ENCODE results near the gene EPB41L5.
"Not testable (repeated sequence)": the region's sequence is repeated elsewhere in the genome, so short reads cannot be mapped to it uniquely, and the experiment has no call there.

The EPB41L5 gene

DNA sequence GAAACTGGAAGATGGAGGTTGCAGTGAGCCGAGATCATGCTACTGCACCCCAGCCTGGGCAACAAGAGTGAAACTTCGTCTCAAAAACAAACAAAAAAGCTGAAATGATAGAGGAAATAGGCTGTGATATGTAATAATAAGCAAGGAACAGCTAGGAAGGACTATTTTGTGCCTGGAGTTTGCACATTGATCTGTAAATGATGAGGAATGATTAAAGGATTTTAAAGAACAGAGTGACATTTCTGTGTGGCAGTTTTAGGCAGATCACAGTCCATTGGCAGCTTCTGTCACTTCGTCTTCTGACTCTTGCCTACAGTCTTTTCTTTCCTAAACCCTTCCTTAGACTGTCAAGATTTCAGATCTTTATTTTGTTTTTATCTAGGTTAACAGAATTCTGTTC is 19.4 kb downstream of the EPB41L5 start:
- DNase-seq: no peak

GRCh38 chr2:120034027-120034426 is 21.1 kb downstream of the EPB41L5 start:
- no peak for DNase-seq

DNA sequence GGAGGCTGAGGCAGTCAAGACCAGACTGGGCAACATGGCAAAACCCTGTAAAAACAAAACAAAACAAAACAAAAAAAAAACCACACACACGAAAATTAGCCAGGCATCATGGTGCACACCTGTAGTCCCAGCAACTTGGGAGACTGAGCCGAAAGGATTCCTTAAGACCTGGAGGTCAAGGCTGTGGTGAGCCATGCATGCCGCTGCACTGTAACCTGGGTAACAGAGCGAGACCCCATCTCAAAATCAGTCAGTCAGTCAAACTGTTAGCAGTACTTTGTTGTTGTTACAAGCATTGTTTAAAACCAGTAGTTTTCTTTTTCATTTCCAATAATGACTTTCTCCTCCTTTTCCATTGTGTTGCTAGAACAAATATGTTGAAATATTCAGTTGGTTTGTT is 21.7 kb downstream of the EPB41L5 start:
- DNase-seq: no peak

DNA sequence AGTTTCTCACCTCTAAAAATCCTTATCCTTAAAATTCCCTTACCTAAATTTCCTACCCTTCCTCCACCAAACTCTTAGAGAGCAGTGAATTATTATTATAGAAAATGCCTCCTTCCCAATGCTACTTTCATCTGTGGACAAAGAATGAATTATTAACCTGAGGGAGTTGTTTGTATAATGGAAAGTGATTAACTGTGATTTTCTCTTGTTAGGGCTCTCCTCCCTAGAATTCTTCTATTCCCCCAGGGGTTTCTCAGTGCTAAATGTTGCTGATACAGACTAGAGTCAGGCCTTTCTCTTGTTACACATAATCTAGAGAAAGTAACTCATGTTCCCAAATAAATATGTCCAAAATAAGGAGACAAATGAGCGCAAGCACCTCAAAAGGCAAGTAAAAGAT is 23.3 kb downstream of the EPB41L5 start:
- no peak for DNase-seq

- no peak for DNase-seq
Observed at GRCh38 chr2:120037995-120038541, 25.2 kb downstream of the EPB41L5 start.

GRCh38 chr2:120042359-120042758 is 29.5 kb downstream of the EPB41L5 start:
- DNase-seq: no peak

DNA sequence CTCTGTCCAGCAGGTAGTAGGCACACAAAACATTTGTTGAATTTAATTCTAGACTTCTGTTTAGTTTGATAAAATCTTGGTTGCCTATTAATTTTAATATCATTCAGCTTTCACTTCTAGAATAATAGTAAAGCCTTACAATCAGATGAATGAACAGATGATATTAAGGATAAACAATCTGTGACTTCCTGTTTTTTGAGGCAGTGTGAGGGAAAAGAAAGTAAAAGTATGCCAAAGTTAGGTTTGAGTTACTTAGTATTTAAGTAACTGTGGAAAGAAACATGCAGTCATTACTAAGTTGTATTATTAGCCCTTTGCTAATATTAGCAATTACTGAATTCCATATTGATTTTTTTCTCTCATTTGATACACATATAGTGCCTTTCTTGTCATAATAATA is 31.5 kb downstream of the EPB41L5 start:
- no peak for DNase-seq

DNA sequence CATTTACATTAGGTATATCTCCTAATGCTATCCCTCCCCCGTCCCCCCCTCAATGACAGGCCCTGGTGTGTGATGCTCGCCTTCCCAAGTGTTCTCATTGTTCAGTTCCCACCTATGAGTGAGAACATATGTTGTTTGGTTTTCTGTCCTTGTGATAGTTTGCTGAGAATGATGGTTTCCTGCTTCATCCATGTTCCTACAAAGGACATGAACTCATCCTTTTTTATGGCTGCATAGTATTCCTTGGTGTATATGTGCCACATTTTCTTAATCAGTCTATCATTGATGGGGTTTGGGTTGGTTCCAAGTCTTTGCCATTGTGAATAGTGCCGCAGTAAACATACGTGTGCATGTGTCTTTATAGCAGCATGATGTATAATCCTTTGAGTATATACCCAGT is 32.9 kb downstream of the EPB41L5 start:
- not testable (repeated sequence) for DNase-seq

DNA sequence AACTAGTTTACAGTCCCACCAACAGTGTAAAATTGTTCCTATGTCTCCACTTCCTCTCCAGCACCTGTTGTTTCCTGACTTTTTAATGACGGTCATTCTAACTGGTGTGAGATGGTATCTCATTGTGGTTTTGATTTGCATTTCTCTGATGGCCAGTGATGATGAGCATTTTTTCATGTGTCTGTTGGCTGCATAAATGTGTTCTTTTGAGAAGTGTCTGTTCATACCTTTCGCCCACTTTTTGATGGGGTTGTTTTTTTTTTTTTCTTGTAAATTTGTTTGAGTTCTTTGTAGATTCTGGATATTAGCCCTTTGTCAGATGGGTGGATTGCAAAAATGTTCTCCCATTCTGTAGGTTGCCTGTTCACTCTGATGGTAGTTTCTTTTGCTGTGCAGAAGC is 33.4 kb downstream of the EPB41L5 start:
- DNase-seq: not testable (repeated sequence)

GRCh38 chr2:120052597-120052996 is 39.7 kb downstream of the EPB41L5 start:
- no peak for DNase-seq

DNA sequence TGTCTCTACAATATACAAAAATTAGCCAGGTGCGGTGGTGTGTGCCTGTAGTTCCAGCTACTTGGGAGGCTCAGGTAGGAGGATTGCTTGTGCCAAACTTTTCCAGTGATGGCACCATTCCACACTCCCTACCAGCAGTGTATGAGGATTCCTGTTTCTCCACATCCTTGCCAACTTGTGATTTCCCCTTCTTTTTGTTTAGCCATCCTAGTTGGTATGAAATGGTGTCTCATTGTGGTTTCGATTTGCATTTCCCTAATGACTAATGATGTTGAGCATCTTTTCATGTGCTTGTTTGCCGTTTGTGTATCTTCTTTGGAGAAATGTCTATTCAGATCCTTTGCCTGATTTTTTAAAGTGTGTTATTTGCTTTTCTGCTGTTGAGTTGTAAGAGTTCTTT is 41.0 kb downstream of the EPB41L5 start:
- DNase-seq: no peak

DNA sequence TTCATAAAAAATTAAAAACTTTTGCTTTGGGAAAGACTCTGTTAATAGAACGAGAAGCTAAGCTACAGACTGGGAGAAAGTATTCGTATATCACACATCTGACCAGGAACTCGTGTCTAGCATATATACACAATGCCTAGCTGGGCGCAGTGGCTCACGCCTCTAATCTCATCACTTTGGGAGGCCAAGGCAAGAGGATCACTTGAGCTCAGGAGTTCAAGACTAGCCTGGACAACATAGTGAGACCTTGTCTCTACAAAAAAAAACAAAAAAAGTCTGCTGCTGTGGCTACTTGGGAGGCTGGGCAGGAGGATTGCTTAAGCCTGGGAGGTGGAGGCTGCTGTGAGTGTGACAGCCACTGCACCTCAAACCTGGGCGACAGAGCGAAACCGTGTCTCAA is 46.6 kb downstream of the EPB41L5 start:
- no peak for DNase-seq

DNA sequence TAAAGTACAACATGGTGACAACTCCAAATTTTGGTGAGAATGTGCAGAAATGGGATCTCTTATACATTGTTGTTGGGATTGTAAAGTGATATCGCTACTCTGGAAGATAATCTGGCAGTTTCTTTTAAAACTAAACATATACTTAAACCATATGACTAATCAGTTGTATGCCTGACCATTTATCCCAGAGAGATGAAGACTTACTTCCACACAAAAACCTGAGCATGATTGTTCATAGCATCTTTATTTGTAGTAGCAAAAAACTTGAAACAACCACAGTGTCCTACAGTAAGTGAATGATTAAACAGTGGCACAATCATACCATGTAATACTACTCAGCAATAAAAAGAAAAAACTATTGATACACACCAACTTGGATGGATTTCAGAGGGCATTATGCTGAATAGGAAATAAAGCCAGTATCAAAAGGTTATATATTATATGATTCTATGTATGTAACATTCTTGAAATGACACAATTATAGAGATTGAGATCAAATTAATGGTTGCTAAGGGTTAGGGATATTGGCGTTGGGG is 47.3 kb downstream of the EPB41L5 start:
- DNase-seq: no peak

DNA sequence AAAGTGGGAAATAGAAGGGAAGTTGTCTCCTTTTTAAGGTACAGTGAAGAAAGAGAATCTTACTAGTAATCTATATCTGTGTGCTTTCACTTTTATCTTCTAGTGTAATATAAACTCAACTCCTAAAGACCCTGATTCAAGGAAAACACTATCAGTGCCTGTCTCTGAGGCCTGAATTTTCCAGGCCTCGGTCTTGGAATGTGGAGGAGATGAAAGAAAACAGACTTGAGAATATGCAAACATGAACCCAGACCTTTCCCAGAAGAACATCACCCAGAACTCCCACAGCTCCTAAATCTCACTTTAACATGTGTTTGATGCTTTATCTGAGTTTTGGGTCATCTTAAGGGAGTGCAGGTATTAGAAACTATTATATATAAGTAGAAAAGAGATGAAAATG is 51.8 kb downstream of the EPB41L5 start:
- no peak for DNase-seq

DNA sequence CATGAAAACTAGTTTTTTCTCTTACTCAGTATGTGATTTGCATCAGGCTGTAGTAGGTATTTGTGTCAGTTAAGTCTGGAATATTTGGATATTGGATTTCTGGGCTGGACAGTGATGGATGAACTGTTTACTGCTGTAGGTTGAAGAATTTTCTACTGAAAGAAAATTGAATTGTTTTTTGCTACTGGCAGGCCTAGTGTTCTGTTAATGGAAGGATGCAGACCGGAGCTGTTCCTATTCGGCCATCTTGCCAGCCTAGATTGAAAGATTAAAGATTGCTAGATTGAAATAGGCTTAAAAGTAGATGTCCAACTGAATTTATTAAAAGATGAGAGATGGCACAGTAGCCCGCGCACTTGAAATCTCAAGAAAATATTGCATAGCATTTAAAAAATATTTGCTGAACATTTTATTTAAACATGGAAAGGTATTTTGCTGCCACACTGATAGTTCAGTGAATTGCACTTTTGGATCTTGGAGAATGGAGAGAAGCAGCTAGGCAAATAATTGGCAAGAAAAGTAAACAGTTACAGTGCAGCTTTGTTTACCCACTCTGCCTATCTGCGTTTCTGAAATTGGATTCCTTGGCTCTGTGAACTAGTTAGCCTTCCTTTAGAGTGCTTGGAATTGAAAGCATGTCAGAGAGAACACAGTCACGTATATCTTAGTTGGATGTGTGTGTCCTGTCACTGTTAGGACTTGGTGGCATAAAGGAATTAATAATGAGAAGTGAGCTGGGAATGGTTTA is 54.1 kb downstream of the EPB41L5 start:
- DNase-seq: no peak

DNA sequence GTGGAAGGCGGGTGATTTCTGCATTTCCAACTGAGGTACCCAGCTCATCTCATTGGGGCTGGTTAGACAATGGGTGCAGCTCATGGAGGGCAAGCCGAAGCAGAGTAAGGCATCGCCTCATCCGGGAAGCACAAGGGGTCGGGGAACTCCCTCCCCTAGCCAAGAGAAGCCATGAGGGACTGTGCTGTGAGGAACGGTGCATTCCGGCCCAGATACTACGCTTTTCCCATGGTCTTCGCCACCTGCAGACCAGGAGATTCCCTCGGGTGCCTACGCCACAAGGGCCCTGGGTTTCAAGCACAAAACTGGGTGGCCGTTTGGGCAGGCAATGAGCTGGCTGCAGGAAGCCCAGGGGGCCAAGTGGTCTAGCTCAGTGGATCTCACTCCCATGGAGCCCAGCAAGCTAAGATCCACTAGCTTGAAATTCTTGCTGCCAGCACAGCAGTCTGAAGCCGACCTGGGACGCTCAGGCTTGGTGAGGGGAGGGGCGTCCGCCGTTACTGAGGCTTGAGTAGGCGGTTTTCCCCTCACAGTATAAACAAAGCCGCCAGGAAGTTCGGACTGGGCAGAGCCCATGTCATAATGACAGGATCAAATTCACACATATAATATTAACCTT is 55.3 kb downstream of the EPB41L5 start:
- not testable (repeated sequence) for DNase-seq

DNA sequence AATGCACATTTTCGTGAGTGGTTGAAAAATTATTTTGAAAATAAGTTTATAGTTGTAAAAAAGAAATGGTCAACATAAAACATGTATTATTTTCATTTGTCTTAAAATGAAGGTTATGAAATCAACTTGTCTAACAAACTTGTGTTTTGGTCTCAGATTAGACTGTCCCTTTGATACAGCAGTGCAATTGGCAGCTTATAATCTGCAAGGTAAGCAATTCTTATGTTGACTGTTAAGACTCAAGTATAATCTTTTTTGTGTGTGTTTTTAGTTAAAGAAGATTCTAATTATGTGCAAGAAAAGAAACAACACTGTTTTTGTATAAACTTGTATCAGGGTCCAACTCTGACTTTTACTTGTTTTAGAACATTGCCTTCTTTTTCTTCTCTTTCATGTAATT is 62.7 kb downstream of the EPB41L5 start:
- DNase-seq: no peak

DNA sequence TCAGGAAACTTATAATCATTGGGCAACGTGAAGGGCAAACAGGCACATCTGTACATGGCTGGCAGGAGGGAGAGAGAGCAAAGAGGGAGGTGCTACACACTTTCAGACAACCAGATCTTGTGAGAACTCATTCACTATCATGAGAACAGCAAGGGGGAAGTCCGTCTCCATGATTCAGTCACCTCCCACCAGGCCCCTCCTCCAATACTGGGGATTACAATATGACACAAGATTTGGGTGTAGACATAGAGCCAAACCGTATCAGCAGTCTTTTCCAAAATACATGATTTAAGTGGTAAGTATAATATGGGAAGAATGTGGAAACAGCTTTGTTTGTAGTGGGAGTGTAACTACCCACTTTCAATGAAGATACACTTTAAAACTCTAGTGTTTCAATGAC is 65.0 kb downstream of the EPB41L5 start:
- no peak for DNase-seq

DNA sequence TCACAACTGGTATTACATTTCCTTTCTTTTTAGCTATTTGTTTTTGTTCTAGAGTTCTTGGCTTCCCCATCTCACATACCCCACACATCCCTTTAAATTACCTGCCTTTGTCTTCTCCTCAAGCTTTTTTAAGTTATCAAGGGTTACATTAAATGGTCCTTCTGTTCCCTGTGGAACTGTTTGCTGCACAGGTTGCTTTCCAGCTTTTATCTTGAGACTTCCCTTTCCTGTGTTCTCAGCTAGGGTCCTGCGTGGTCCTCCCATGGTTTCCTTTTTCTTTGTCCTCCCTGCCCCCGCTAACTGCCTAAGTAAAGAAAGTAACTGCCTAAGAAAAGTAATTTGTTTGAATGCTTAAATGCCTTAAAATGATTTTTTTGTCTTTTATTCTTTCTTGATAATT is 66.8 kb downstream of the EPB41L5 start:
- DNase-seq: no peak

- DNase-seq: no peak
Observed at GRCh38 chr2:120091436-120091835, 78.6 kb downstream of the EPB41L5 start.

DNA sequence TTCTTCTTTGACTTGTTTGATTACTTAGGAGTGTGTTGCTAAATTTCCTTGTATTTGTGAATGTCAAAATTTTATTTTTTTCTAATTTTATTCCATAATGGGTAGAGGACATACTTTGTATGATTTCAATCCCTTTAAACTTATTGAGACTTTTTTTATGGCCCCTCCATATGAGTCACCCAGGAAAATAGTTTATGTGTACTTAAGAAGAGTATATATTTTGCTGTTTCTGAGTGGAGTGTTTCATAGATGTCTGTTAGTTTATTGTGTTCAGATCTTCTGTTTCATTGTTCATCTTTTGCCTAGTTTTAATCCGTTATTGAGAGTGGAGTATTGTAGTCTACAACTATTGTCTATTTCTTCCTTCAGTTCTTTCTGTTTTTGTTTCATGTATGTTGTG is 81.9 kb downstream of the EPB41L5 start:
- DNase-seq: no peak

DNA sequence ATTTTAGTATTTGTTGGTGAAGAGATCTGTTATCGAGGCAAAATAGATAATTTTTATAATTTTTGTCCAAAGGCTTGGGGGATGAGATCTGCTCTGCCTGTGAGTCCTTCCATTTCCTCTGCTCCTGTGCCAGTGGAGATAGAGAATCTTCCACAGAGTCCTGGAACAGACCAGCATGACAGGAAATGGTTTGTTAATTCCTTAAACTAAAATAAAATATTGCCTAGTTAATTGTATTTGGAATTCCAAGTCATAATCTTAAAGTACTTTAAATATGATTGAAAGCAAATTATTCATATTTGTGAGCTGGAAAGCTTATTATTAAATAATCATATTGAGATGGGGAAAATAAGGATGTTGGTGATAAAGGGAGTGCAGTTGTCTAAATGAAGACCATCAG is 87.8 kb downstream of the EPB41L5 start:
- no peak for DNase-seq

- no peak for DNase-seq
Observed at GRCh38 chr2:120103723-120104467, 91.0 kb downstream of the EPB41L5 start.

DNA sequence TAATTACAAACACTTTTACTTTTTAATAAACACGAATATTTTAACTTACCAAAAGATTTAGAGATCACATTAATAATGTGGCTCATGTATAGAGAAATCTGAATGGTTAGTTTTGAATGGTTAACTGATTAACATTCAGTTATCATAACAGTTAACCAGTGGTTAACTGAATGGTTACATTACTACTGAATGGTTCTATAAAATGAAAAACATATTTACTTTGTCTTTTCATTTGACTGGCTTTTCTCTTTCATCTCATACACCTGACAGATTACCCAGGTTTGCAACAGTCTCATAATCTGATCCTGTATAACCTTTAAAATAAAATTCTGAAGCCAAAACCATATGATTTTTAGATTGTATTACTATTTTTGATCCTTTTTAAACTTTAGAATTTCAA is 91.9 kb downstream of the EPB41L5 start:
- DNase-seq: no peak
